ENCODE results near the gene EGLN3. TPM values are rescaled to one million over a fixed set of nuclear protein-coding genes. Genes with fewer than 3 reads are reported as not detected.

The EGLN3 gene
- total RNA-seq, 5 donors from 2014 or later (not counting 1 experiment from before 2014, with no cell fraction given), result 3.8 to 15.1 (median 7.6) TPM

DNA sequence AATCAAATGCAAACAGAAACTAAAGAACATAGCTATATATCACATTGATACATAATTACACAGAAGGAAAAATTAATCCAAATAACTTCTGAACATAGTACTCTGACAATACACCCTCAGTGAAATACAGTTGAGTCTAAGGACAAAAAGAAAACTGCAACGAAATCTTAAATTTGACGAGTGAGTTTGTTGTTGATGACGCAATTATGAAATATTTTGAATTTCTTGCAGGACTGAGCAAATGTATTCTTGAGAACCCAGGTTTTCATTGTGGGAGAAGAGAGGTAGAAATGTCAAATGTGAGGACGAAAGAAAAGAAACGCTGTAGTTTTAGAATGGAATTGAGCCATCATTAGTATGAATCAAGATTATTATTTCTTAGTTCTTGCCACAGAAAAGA lies 46.3 kb downstream of the EGLN3 start:
- no peaks in the 10 kb centered on the region for H3K36me3 Mint-ChIP-seq
- H3K4me3 Mint-ChIP-seq, result no peak overlapping the region
- H3K4me1 Mint-ChIP-seq, result peaks cover 6 to 11% (median 8%) of the 10 kb centered on the region in 3 donors
- H3K4me1 ChIP-seq (ENCODE audit: control insufficient read depth in 1 of 2, extremely low read depth in 1 of 2, insufficient read depth in 2 of 2, low read length in 2 of 2), result peaks cover 0 to 5% of the 10 kb centered on the region in 2 experiments
- H3K9me3 ChIP-seq, result no peaks in the 10 kb centered on the region
- DNase-seq, result no peak
- no peak overlapping the region for H3K4me3 ChIP-seq (ENCODE audit: control insufficient read depth in 1 of 2, extremely low read depth in 1 of 2, low read length in 1 of 2)
- H3K9me3 Mint-ChIP-seq, result no peaks in the 10 kb centered on the region
- no peak overlapping the region for H3K27ac ChIP-seq (ENCODE audit: low read length)
- peaks cover 0 to 6% of the 10 kb centered on the region in 2 experiments for H3K27me3 ChIP-seq (replicated peaks in 1 of 2; ENCODE audit: control insufficient read depth in 2 of 2, extremely low read depth in 1 of 2, insufficient read depth in 2 of 2, low read length in 1 of 2)
- no peak for ATAC-seq (replicated peaks in 1 of 4)
- no peaks in the 10 kb centered on the region for H3K27me3 Mint-ChIP-seq
- CTCF ChIA-PET, result no interaction called here
- H3K27ac Mint-ChIP-seq, result no peak overlapping the region
- POLR2A ChIA-PET, result no interaction called here
- H3K36me3 ChIP-seq (ENCODE audit: control insufficient read depth in 2 of 2, extremely low read depth in 1 of 2, insufficient read depth in 1 of 2, low read length in 1 of 2), result no peaks in the 10 kb centered on the region
- 90% methylated on average over 3 of the region's 5 CpGs for WGBS (ENCODE audit: insufficient coverage)

DNA sequence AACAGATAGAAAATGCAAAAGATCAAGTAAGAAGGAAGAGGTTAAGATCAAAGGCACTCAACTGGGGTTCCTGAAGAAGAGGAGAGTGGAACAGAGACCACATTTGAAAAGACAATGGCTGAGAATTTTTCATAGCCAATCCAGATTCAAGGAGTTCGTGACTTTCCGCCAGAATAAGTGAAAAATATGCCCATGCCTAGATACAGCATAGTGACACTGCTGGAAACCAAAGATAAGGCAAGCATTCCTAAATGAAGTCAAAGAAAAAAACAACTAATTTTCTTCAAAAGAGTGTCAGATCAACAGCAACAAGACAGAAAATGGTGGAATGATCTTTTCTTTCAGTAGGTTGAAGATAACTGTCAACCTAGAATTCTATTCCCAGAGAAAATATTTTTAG lies 47.5 kb downstream of the EGLN3 start:
- ATAC-seq (replicated peaks in 1 of 4) (no peak), DNase-seq (no peak)
- 77% methylated on average over 2 of the region's 2 CpGs for WGBS (ENCODE audit: insufficient coverage)
- H3K27ac ChIP-seq (ENCODE audit: low read length), result no peak overlapping the region
- CTCF ChIA-PET, result no interaction called here
- no peaks in the 10 kb centered on the region for H3K36me3 ChIP-seq (ENCODE audit: control insufficient read depth in 2 of 2, extremely low read depth in 1 of 2, insufficient read depth in 1 of 2, low read length in 1 of 2)
- no peak overlapping the region for H3K4me3 ChIP-seq (ENCODE audit: control insufficient read depth in 1 of 2, extremely low read depth in 1 of 2, low read length in 1 of 2)
- POLR2A ChIA-PET, result no interaction called here
- Mint-ChIP-seq H3K36me3 (no peaks in the 10 kb centered on the region), H3K27me3 (no peaks in the 10 kb centered on the region), H3K9me3 (no peaks in the 10 kb centered on the region), H3K4me3 (no peak overlapping the region), H3K4me1 (peaks cover 6 to 11% (median 8%) of the 10 kb centered on the region in 3 donors), H3K27ac (no peak overlapping the region)
- H3K9me3 ChIP-seq, result no peaks in the 10 kb centered on the region
- H3K27me3 ChIP-seq (replicated peaks in 1 of 2; ENCODE audit: control insufficient read depth in 2 of 2, extremely low read depth in 1 of 2, insufficient read depth in 2 of 2, low read length in 1 of 2), result peaks cover 0 to 3% of the 10 kb centered on the region in 2 experiments
- peaks cover 0 to 5% of the 10 kb centered on the region in 2 experiments for H3K4me1 ChIP-seq (ENCODE audit: control insufficient read depth in 1 of 2, extremely low read depth in 1 of 2, insufficient read depth in 2 of 2, low read length in 2 of 2)

DNA sequence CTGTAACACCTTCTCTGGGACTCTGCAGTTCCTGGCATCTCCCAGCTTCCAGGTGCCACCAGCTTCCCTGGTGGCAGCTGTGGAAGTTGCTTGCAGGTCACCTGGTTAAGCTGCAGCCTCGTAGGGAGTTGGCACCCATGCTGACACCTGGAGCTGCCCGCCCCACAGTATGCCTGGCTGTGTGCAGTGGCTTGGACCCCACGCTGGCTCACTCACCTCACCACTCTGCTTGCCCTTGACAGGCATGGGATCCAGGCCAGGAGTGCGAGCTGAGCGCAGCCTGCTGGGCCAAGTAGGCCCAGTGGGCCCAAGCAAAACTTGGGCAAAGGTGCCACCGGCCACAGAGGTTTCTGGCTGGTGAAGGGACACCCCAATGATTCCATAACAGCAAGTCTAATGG lies 48.5 kb downstream of the EGLN3 start:
- POLR2A ChIA-PET, result no interaction called here
- Mint-ChIP-seq H3K4me3 (no peak overlapping the region), H3K4me1 (peaks cover 6 to 11% (median 8%) of the 10 kb centered on the region in 3 donors), H3K36me3 (no peaks in the 10 kb centered on the region), H3K27ac (no peak overlapping the region), H3K27me3 (no peaks in the 10 kb centered on the region), H3K9me3 (no peaks in the 10 kb centered on the region)
- Histone ChIP-seq H3K4me3 (ENCODE audit: control insufficient read depth in 1 of 2, extremely low read depth in 1 of 2, low read length in 1 of 2) (no peak overlapping the region), H3K9me3 (no peaks in the 10 kb centered on the region), H3K36me3 (ENCODE audit: control insufficient read depth in 2 of 2, extremely low read depth in 1 of 2, insufficient read depth in 1 of 2, low read length in 1 of 2) (no peaks in the 10 kb centered on the region), H3K27me3 (replicated peaks in 1 of 2; ENCODE audit: control insufficient read depth in 2 of 2, extremely low read depth in 1 of 2, insufficient read depth in 2 of 2, low read length in 1 of 2) (peaks cover 0 to 3% of the 10 kb centered on the region in 2 experiments), H3K27ac (ENCODE audit: low read length) (no peak overlapping the region), H3K4me1 (ENCODE audit: control insufficient read depth in 1 of 2, extremely low read depth in 1 of 2, insufficient read depth in 2 of 2, low read length in 2 of 2) (peaks cover 0 to 5% of the 10 kb centered on the region in 2 experiments)
- CTCF ChIA-PET, result no interaction called here
- DNase-seq (no peak), ATAC-seq (replicated peaks in 1 of 4) (no peak)
- WGBS (ENCODE audit: insufficient coverage), result 98% methylated on average over 6 of the region's 6 CpGs

DNA sequence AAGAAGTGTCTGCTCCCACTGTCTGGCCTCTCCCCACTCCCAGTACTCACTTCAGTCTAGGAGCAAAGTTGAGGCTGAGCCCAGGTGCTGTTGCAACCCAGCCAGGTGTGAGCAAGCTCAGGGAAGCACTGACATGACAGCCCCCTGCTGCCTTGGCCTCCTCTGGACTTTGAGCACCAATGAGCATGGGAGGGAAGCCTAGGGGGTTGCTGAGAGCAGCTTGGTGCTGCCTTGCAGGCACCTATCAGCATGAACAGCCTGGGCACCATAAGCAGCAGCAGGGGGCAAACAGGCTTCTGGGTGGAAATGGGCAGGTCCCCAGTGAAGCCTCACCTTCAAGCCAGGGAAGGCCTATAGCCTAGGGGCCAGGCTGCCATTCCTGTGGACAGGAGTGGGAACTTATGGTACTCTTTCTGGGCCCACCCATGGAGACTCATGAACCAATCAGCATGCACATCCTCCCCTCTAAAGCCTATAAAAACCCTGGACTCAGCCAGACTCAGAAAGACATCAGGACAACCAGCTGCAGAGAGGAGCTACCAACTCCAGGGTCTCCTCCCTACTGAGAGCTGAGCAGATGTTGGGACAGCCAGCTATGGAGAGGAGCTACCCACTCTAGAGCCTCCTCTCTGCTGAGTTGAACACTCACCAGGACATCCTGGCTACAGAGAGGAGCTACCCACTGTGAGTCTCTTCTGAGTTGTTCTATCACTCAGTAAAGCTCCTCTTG lies 49.3 kb downstream of the EGLN3 start:
- POLR2A ChIA-PET, result no interaction called here
- peaks cover 0 to 5% of the 10 kb centered on the region in 2 experiments for H3K4me1 ChIP-seq (ENCODE audit: control insufficient read depth in 1 of 2, extremely low read depth in 1 of 2, insufficient read depth in 2 of 2, low read length in 2 of 2)
- H3K27ac Mint-ChIP-seq, result no peak overlapping the region
- H3K9me3 Mint-ChIP-seq, result peaks cover 0 to under 1% (median 0%) of the 10 kb centered on the region in 3 donors
- H3K4me3 ChIP-seq (ENCODE audit: control insufficient read depth in 1 of 2, extremely low read depth in 1 of 2, low read length in 1 of 2), result no peak overlapping the region
- DNase-seq (no peak), ATAC-seq (replicated peaks in 1 of 4) (no peak)
- no peaks in the 10 kb centered on the region for H3K36me3 Mint-ChIP-seq
- H3K4me3 Mint-ChIP-seq, result no peak overlapping the region
- no peak overlapping the region for H3K27ac ChIP-seq (ENCODE audit: low read length)
- no peaks in the 10 kb centered on the region for H3K36me3 ChIP-seq (ENCODE audit: control insufficient read depth in 2 of 2, extremely low read depth in 1 of 2, insufficient read depth in 1 of 2, low read length in 1 of 2)
- H3K27me3 Mint-ChIP-seq, result no peaks in the 10 kb centered on the region
- CTCF ChIA-PET, result no interaction called here
- H3K27me3 ChIP-seq (replicated peaks in 1 of 2; ENCODE audit: control insufficient read depth in 2 of 2, extremely low read depth in 1 of 2, insufficient read depth in 2 of 2, low read length in 1 of 2), result peaks cover 0 to 3% of the 10 kb centered on the region in 2 experiments
- peaks cover 6 to 11% (median 8%) of the 10 kb centered on the region in 3 donors for H3K4me1 Mint-ChIP-seq
- no peaks in the 10 kb centered on the region for H3K9me3 ChIP-seq

- H3K4me1 ChIP-seq (ENCODE audit: control insufficient read depth in 1 of 2, extremely low read depth in 1 of 2, insufficient read depth in 2 of 2, low read length in 2 of 2), result peaks cover 0 to 5% of the 10 kb centered on the region in 2 experiments
These were observed 50.2 kb downstream of the EGLN3 start for GRCh38 chr14:33900706-33901105.

GRCh38 chr14:33899723-33900341 lies 51.0 kb downstream of the EGLN3 start:
- peaks cover 5 to 7% (median 6%) of the 10 kb centered on the region in 3 donors for H3K9me3 Mint-ChIP-seq
- no peak overlapping the region for H3K27ac Mint-ChIP-seq
- H3K27me3 ChIP-seq (replicated peaks in 1 of 2; ENCODE audit: control insufficient read depth in 2 of 2, extremely low read depth in 1 of 2, insufficient read depth in 2 of 2, low read length in 1 of 2), result peaks cover 0 to 3% of the 10 kb centered on the region in 2 experiments
- H3K4me1 ChIP-seq (ENCODE audit: control insufficient read depth in 1 of 2, extremely low read depth in 1 of 2, insufficient read depth in 2 of 2, low read length in 2 of 2), result peaks cover 0 to 5% of the 10 kb centered on the region in 2 experiments
- CTCF ChIA-PET, result no interaction called here
- H3K36me3 ChIP-seq (ENCODE audit: control insufficient read depth in 2 of 2, extremely low read depth in 1 of 2, insufficient read depth in 1 of 2, low read length in 1 of 2), result no peaks in the 10 kb centered on the region
- no peaks in the 10 kb centered on the region for H3K9me3 ChIP-seq
- POLR2A ChIA-PET, result no interaction called here
- H3K36me3 Mint-ChIP-seq, result no peaks in the 10 kb centered on the region
- peaks cover 6 to 11% (median 8%) of the 10 kb centered on the region in 3 donors for H3K4me1 Mint-ChIP-seq
- 86% methylated on average over 1 of the region's 3 CpGs for WGBS (ENCODE audit: insufficient coverage)
- no peak overlapping the region for H3K4me3 ChIP-seq (ENCODE audit: control insufficient read depth in 1 of 2, extremely low read depth in 1 of 2, low read length in 1 of 2)
- no peak overlapping the region for H3K4me3 Mint-ChIP-seq
- H3K27ac ChIP-seq (ENCODE audit: low read length), result no peak overlapping the region
- DNase-seq, result no peak
- no peak for ATAC-seq (replicated peaks in 1 of 4)
- H3K27me3 Mint-ChIP-seq, result no peaks in the 10 kb centered on the region

More at GRCh38 chr14:33900706-33901105, 50.2 kb downstream of the EGLN3 start:
- peaks cover 0 to 4% (median 0%) of the 10 kb centered on the region in 3 donors for H3K9me3 Mint-ChIP-seq
- POLR2A ChIA-PET, result no interaction called here
- H3K4me1 Mint-ChIP-seq, result peaks cover 6 to 11% (median 8%) of the 10 kb centered on the region in 3 donors
- H3K36me3 Mint-ChIP-seq, result no peaks in the 10 kb centered on the region
- no peak for DNase-seq
- 66% methylated on average over 4 of the region's 4 CpGs for WGBS (ENCODE audit: insufficient coverage)
- Histone ChIP-seq H3K36me3 (ENCODE audit: control insufficient read depth in 2 of 2, extremely low read depth in 1 of 2, insufficient read depth in 1 of 2, low read length in 1 of 2) (no peaks in the 10 kb centered on the region), H3K27ac (ENCODE audit: low read length) (no peak overlapping the region), H3K27me3 (replicated peaks in 1 of 2; ENCODE audit: control insufficient read depth in 2 of 2, extremely low read depth in 1 of 2, insufficient read depth in 2 of 2, low read length in 1 of 2) (peaks cover 0 to 3% of the 10 kb centered on the region in 2 experiments), H3K9me3 (no peaks in the 10 kb centered on the region), H3K4me3 (ENCODE audit: control insufficient read depth in 1 of 2, extremely low read depth in 1 of 2, low read length in 1 of 2) (no peak overlapping the region)
- H3K27me3 Mint-ChIP-seq, result no peaks in the 10 kb centered on the region
- H3K27ac Mint-ChIP-seq, result no peak overlapping the region
- H3K4me3 Mint-ChIP-seq, result no peak overlapping the region
- CTCF ChIA-PET, result no interaction called here
- ATAC-seq (replicated peaks in 1 of 4), result no peak
